Thymus (tissue), 14 donors: ENCODE data around the gene RNF17. TPM values are rescaled to one million over a fixed set of nuclear protein-coding genes. Genes with fewer than 3 reads are reported as not detected.

Source experiments
- DNase-seq, 9 donors: peaks; one replicate each; pipeline ENCODE4 v3.0.0-alpha.2; 2013; ENCODE audit warnings: low spot score in 9 of 9, low read depth in 6 of 9, missing footprints in 1 of 9
- H3K27ac ChIP-seq, 2 donors: one replicate each; pipeline ENCODE4 v1.5.1; 2013; ENCODE audit warnings: control low read depth in 1 of 2, low read depth in 1 of 2, low read length in 1 of 2, mild to moderate bottlenecking in 1 of 2, moderate library complexity in 1 of 2
- H3K27me3 ChIP-seq, 2 donors: one replicate each; pipeline ENCODE4 v1.5.1; 2013; ENCODE audit warnings: low read length in 1 of 2; ENCODE audit not compliant: control insufficient read depth in 2 of 2, insufficient read depth in 1 of 2
- H3K36me3 ChIP-seq, 2 donors: one replicate each; pipeline ENCODE4 v1.5.1; 2013; ENCODE audit warnings: low read length in 1 of 2, mild to moderate bottlenecking in 1 of 2, moderate library complexity in 1 of 2; ENCODE audit not compliant: control insufficient read depth in 2 of 2, insufficient read depth in 2 of 2
- H3K4me1 ChIP-seq, 2 donors: one replicate each; pipeline ENCODE4 v1.5.1; 2013; ENCODE audit warnings: low read length in 2 of 2; ENCODE audit not compliant: control insufficient read depth in 2 of 2, insufficient read depth in 2 of 2
- H3K4me3 ChIP-seq, 2 donors: one replicate each; pipeline ENCODE4 v1.5.1; 2013; ENCODE audit warnings: low read length in 2 of 2, control low read depth in 1 of 2, mild to moderate bottlenecking in 1 of 2
- H3K9me3 ChIP-seq, 2 donors: one replicate each; pipeline ENCODE4 v1.5.1; 2013; ENCODE audit warnings: low read length in 1 of 2, mild to moderate bottlenecking in 1 of 2; ENCODE audit not compliant: control insufficient read depth in 2 of 2, insufficient read depth in 1 of 2
- WGBS: extraction: QIAGEN DNeasy Blood & Tissue Kit; methylation state at CpG from one replicate; pipeline ENCODE4 v1.1.7; 2013; 5-methylcytosine and 5-hydroxymethylcytosine counted together
- long read RNA-seq, 10 donors: transcript quantifications; one replicate each; lab custom pipeline, GENCODE V29; 2026
- polyA plus RNA-seq: library from polyadenylated mRNA; stranded (reverse); fragments of 200-250 nt; gene quantifications from one replicate; pipeline ENCODE4 v1.2.3, GENCODE V29; 2013
- total RNA-seq: library from RNA; stranded (reverse); fragments of 120-200 nt; gene quantifications from one replicate; pipeline ENCODE4 v1.2.4, GENCODE V29; 2013
- donor health status: healthy.

RNF17 gene
- total RNA-seq (0.05 TPM), polyA plus RNA-seq (0.34 TPM)
- long read RNA-seq, donor 1 = 0 reads
- long read RNA-seq, donor 2 = 0 reads
- long read RNA-seq, donor 3 = 0 reads
- long read RNA-seq, donor 4 = 0 reads
- long read RNA-seq, donor 5 = 0 reads
- long read RNA-seq, donor 6 = 0 reads
- long read RNA-seq, donor 7 = 0 reads
- long read RNA-seq, donor 8 = 0 reads
- long read RNA-seq, donor 9 = 0 reads
- long read RNA-seq, donor 10 = 0 reads

GRCh38 chr13:24763596-24764275 is at the start of gene RNF17:
RNF17 (plus strand) TSS chr13:24764169; CDS start chr13:24764204, 35 bp downstream.
- Histone ChIP-seq H3K27me3 (no peaks in the 10 kb centered on the region), H3K27ac (no peak within 1 kb of the TSS), H3K4me3 (no peak within 1 kb of the TSS), H3K9me3 (peaks cover 1 to 3% of the 10 kb centered on the region in 2 donors), H3K36me3 (no peaks in the 10 kb centered on the region), H3K4me1 (no peaks in the 10 kb centered on the region)
- no peak for DNase-seq
- 95% methylated on average over 28 of the region's 28 CpGs for WGBS

GRCh38 chr13:24716011-24716410 is 48.0 kb upstream of the RNF17 start:
- no peaks in the 10 kb centered on the region for H3K4me1 ChIP-seq
- no peaks in the 10 kb centered on the region for H3K9me3 ChIP-seq
- 41% methylated on average over 5 of the region's 5 CpGs for WGBS
- no peaks in the 10 kb centered on the region for H3K27me3 ChIP-seq
- no peak overlapping the region for H3K4me3 ChIP-seq
- DNase-seq = no peak
- no peaks in the 10 kb centered on the region for H3K36me3 ChIP-seq
- H3K27ac ChIP-seq = no peak overlapping the region

- 92% methylated on average over 7 of the region's 7 CpGs for WGBS
- H3K9me3 ChIP-seq = no peaks in the 10 kb centered on the region
These were observed 47.5 kb upstream of the RNF17 start for GRCh38 chr13:24716446-24716845.

GRCh38 chr13:24717217-24717616 is 46.8 kb upstream of the RNF17 start:
- WGBS = 84% methylated on average over 4 of the region's 4 CpGs
- no peak for DNase-seq
- no peaks in the 10 kb centered on the region for H3K36me3 ChIP-seq
- no peak overlapping the region for H3K4me3 ChIP-seq
- H3K9me3 ChIP-seq = no peaks in the 10 kb centered on the region
- H3K27ac ChIP-seq = no peak overlapping the region
- no peaks in the 10 kb centered on the region for H3K27me3 ChIP-seq
- no peaks in the 10 kb centered on the region for H3K4me1 ChIP-seq

More at GRCh38 chr13:24716446-24716845, 47.5 kb upstream of the RNF17 start:
- DNase-seq = no peak
- H3K27me3 ChIP-seq = no peaks in the 10 kb centered on the region
- no peaks in the 10 kb centered on the region for H3K4me1 ChIP-seq
- no peak overlapping the region for H3K27ac ChIP-seq
- H3K36me3 ChIP-seq = no peaks in the 10 kb centered on the region
- no peak overlapping the region for H3K4me3 ChIP-seq

- 97% methylated on average over 40 of the region's 40 CpGs for WGBS
- H3K27me3 ChIP-seq = no peaks in the 10 kb centered on the region
- H3K36me3 ChIP-seq = no peaks in the 10 kb centered on the region
- no peak overlapping the region for H3K27ac ChIP-seq
- H3K4me3 ChIP-seq = no peak overlapping the region
- H3K4me1 ChIP-seq = no peaks in the 10 kb centered on the region
- DNase-seq = no peak
- H3K9me3 ChIP-seq = no peaks in the 10 kb centered on the region
These were observed 45.6 kb upstream of the RNF17 start for GRCh38 chr13:24718192-24718965.

- no peak for DNase-seq
- Histone ChIP-seq H3K4me3 (no peak overlapping the region), H3K27me3 (no peaks in the 10 kb centered on the region), H3K27ac (no peak overlapping the region), H3K9me3 (no peaks in the 10 kb centered on the region), H3K4me1 (no peaks in the 10 kb centered on the region), H3K36me3 (no peaks in the 10 kb centered on the region)
- 94% methylated on average over 12 of the region's 12 CpGs for WGBS
These were observed 44.8 kb upstream of the RNF17 start for GRCh38 chr13:24719139-24719538.

GRCh38 chr13:24723206-24723605 is 40.8 kb upstream of the RNF17 start:
- DNase-seq = no peak
- 92% methylated on average over 12 of the region's 12 CpGs for WGBS

GRCh38 chr13:24724714-24725113 is 39.3 kb upstream of the RNF17 start:
- Histone ChIP-seq H3K4me1 (peaks cover 0 to 8% of the 10 kb centered on the region in 2 donors), H3K27me3 (no peaks in the 10 kb centered on the region), H3K36me3 (no peaks in the 10 kb centered on the region), H3K9me3 (no peaks in the 10 kb centered on the region), H3K4me3 (no peak overlapping the region), H3K27ac (no peak overlapping the region)
- WGBS = 94% methylated on average over 2 of the region's 2 CpGs
- DNase-seq = no peak

More at GRCh38 chr13:24723206-24723605, 40.8 kb upstream of the RNF17 start:
- no peak overlapping the region for H3K27ac ChIP-seq
- H3K9me3 ChIP-seq = no peaks in the 10 kb centered on the region
- H3K27me3 ChIP-seq = no peaks in the 10 kb centered on the region
- no peaks in the 10 kb centered on the region for H3K36me3 ChIP-seq
- H3K4me3 ChIP-seq = no peak overlapping the region
- H3K4me1 ChIP-seq = peaks cover 0 to 8% of the 10 kb centered on the region in 2 donors

- WGBS = 91% methylated on average over 5 of the region's 5 CpGs
- no peak overlapping the region for H3K4me3 ChIP-seq
- H3K27me3 ChIP-seq = no peaks in the 10 kb centered on the region
- peaks cover 0 to 8% of the 10 kb centered on the region in 2 donors for H3K4me1 ChIP-seq
- H3K9me3 ChIP-seq = no peaks in the 10 kb centered on the region
- H3K27ac ChIP-seq = no peak overlapping the region
- DNase-seq = no peak
- H3K36me3 ChIP-seq = no peaks in the 10 kb centered on the region
These were observed 38.6 kb upstream of the RNF17 start for GRCh38 chr13:24725379-24725778.
